Measurements from ENCODE around the gene MPP1. TPM values are rescaled to one million over a fixed set of nuclear protein-coding genes. Genes with fewer than 3 reads are reported as not detected.

MPP1 gene
- polyA plus RNA-seq, 1 of the 3 experiments (the other 2 are of a cell fraction), result 13.3 TPM

GRCh38 chrX:154750301-154751202 lies 54.7 kb downstream of the MPP1 start, which contains the start of gene GAB3:
Gene GAB3, minus strand, starts transcription at chrX:154751077. Its CDS starts 52 bp downstream, at chrX:154751025.
- Histone ChIP-seq H3K36me3 (replicated peaks in 1 of 2; ENCODE audit: control insufficient read depth in 1 of 2, insufficient read depth in 2 of 2, low read length in 1 of 2) (no peaks in the 10 kb centered on the region), H3K9me3 (no peaks in the 10 kb centered on the region), H3K9me2 (no peaks in the 10 kb centered on the region), H3K4me3 (ENCODE audit: low read depth in 2 of 2, low read length in 1 of 2) (peak within 1 kb of the TSS; percentile 48 to 56; a peak in 3 of 4 replicates), H3K4me1 (ENCODE audit: control insufficient read depth in 1 of 2, insufficient read depth in 2 of 2, low read depth in 1 of 2, low read length in 1 of 2) (peaks cover 0 to 2% of the 10 kb centered on the region in 2 experiments; a peak in 1 of 4 replicates), H3K27ac (ENCODE audit: low read depth in 2 of 2, low read length in 1 of 2) (no peak within 1 kb of the TSS), H3K4me2 (peak within 1 kb of the TSS; percentile 55; the same call in 1 of the 2 replicates), H4K20me1 (ENCODE audit: insufficient read depth) (no peaks in the 10 kb centered on the region), H3K27me3 (ENCODE audit: insufficient read depth) (peaks cover 13% of the 10 kb centered on the region; the same call in 1 of the 2 replicates), H3K79me2 (ENCODE audit: insufficient read depth) (no peaks in the 10 kb centered on the region), H3K9ac (no peak within 1 kb of the TSS), H2AFZ (ENCODE audit: low read depth) (peak within 1 kb of the TSS; percentile 71), H3F3A (replicated peaks; ENCODE audit: insufficient read depth) (no peaks in the 10 kb centered on the region)
- WGBS (ENCODE audit: low lambda C conversion rate), result 17% methylated on average over 25 of the region's 98 CpGs
- CTCF ChIA-PET, result interaction anchor here (0.9 to 2.4 kb wide), 4 partner anchors 12 to 90 kb away, joined by 3 to 14 read pairs (median 5); partner anchors contain the start of gene DKC1
- peak; percentile 65 for DNase-seq
- POLR2A ChIA-PET, result interaction anchor here (0.9 kb wide), 1 partner anchor 12 kb away, joined by 4 read pairs; the partner anchor contains the start of gene DKC1
- no peak for TF ChIP-seq USF1 (IDR thresholded peaks at IDR 0.05; ENCODE audit: borderline replicate concordance, low read depth)
- no peak for TF ChIP-seq PBX3 (IDR thresholded peaks at IDR 0.05)
- TF ChIP-seq POLR2AphosphoS5 (IDR thresholded peaks at IDR 0.05; ENCODE audit: low read depth, low read length), result no peak
- no peak for TF ChIP-seq ZBTB33 (IDR thresholded peaks at IDR 0.05; ENCODE audit: borderline replicate concordance, low read depth)
- no peak for TF ChIP-seq RFX5 (IDR thresholded peaks at IDR 0.05; ENCODE audit: low read length)
- TF ChIP-seq REST (IDR thresholded peaks at IDR 0.05; ENCODE audit: low read depth, low read length), result no peak
- no peak for TF ChIP-seq TAF1 (IDR thresholded peaks at IDR 0.05; ENCODE audit: borderline replicate concordance, low read depth, low read length)

All from SK-N-SH (cell line).